ENCODE measurements around the gene OR10A5.

DNA sequence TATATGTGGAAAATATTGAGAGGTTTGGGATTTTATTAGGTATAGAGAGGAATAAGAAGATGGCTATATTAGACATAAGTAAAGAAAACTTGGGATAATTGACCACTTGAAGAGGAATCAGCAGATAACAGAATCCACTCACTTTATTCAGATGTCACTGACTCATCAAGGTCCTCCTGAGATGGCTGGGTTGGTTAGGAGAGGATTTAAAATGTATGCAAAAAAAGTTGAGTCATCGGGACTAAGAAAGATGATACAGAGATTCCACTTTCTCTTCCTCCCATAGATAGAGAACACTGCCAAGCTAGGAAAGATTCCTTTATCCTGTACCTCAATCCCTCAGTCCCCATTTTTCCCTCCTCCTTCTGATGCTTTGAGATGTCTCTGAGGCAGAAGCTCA is 46.1 kb upstream of the OR10A5 start, which contains the start of gene OR6A2:
- TF ChIP-seq, protein P1, sequence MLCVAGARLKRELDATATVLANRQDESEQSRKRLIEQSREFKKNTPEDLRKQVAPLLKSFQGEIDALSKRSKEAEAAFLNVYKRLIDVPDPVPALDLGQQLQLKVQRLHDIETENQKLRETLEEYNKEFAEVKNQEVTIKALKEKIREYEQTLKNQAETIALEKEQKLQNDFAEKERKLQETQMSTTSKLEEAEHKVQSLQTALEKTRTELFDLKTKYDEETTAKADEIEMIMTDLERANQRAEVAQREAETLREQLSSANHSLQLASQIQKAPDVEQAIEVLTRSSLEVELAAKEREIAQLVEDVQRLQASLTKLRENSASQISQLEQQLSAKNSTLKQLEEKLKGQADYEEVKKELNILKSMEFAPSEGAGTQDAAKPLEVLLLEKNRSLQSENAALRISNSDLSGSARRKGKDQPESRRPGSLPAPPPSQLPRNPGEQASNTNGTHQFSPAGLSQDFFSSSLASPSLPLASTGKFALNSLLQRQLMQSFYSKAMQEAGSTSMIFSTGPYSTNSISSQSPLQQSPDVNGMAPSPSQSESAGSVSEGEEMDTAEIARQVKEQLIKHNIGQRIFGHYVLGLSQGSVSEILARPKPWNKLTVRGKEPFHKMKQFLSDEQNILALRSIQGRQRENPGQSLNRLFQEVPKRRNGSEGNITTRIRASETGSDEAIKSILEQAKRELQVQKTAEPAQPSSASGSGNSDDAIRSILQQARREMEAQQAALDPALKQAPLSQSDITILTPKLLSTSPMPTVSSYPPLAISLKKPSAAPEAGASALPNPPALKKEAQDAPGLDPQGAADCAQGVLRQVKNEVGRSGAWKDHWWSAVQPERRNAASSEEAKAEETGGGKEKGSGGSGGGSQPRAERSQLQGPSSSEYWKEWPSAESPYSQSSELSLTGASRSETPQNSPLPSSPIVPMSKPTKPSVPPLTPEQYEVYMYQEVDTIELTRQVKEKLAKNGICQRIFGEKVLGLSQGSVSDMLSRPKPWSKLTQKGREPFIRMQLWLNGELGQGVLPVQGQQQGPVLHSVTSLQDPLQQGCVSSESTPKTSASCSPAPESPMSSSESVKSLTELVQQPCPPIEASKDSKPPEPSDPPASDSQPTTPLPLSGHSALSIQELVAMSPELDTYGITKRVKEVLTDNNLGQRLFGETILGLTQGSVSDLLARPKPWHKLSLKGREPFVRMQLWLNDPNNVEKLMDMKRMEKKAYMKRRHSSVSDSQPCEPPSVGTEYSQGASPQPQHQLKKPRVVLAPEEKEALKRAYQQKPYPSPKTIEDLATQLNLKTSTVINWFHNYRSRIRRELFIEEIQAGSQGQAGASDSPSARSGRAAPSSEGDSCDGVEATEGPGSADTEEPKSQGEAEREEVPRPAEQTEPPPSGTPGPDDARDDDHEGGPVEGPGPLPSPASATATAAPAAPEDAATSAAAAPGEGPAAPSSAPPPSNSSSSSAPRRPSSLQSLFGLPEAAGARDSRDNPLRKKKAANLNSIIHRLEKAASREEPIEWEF (IDR thresholded peaks at IDR 0.05; ENCODE audit: insufficient replicate concordance, low read depth, low read length), result no peak
- TF ChIP-seq, protein P2, sequence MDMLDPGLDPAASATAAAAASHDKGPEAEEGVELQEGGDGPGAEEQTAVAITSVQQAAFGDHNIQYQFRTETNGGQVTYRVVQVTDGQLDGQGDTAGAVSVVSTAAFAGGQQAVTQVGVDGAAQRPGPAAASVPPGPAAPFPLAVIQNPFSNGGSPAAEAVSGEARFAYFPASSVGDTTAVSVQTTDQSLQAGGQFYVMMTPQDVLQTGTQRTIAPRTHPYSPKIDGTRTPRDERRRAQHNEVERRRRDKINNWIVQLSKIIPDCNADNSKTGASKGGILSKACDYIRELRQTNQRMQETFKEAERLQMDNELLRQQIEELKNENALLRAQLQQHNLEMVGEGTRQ (IDR thresholded peaks at IDR 0.05; ENCODE audit: borderline replicate concordance, low read depth, low read length), result no peak
- TF ChIP-seq MYC (IDR thresholded peaks at IDR 0.05; ENCODE audit: insufficient read depth, insufficient read length, insufficient replicate concordance, low read length, severe bottlenecking), result no peak
- TF ChIP-seq IRF5 (IDR thresholded peaks at IDR 0.05; ENCODE audit: borderline replicate concordance), result no peak
- TF ChIP-seq SMC3 (IDR thresholded peaks at IDR 0.05; ENCODE audit: borderline replicate concordance, low read length), result no peak
- TF ChIP-seq SP1 (IDR thresholded peaks at IDR 0.05; ENCODE audit: low read depth, low read length), result no peak
- TF ChIP-seq YY1 (IDR thresholded peaks at IDR 0.05; ENCODE audit: low read depth, low read length), result no peak
- no peak for TF ChIP-seq ETV6 (conservative IDR thresholded peaks at IDR 0.05 in 1 of 2, IDR thresholded peaks at IDR 0.05 in 1 of 2; ENCODE audit: borderline replicate concordance in 1 of 2, low read depth in 1 of 2)
- no peak for TF ChIP-seq CTCF (IDR thresholded peaks at IDR 0.05 in 2 of 3, conservative IDR thresholded peaks at IDR 0.05 in 1 of 3; ENCODE audit: control insufficient read depth in 2 of 3, extremely low read depth in 1 of 3, insufficient read depth in 1 of 3, low read depth in 3 of 3, low read length in 3 of 3)
- no peak for TF ChIP-seq EP300 (IDR thresholded peaks at IDR 0.05; ENCODE audit: borderline replicate concordance in 1 of 2, control insufficient read depth in 1 of 2, low read depth in 2 of 2, low read length in 2 of 2)
- no peak for TF ChIP-seq TARDBP (IDR thresholded peaks at IDR 0.05; ENCODE audit: borderline replicate concordance)
- no peak for TF ChIP-seq PRDM15 (CRISPR knock-in tag; IDR thresholded peaks at IDR 0.05)
